ENCODE measurements around the gene GALNT5. TPM values are rescaled to one million over a fixed set of nuclear protein-coding genes. Genes with fewer than 3 reads are reported as not detected.
A peak's percentile ranks its signal among the peaks of the same experiment; 100 is the strongest.

The GALNT5 gene
- total and polyA plus RNA-seq, 7 donors = under 0.01 to 9.4 (median 2.4) TPM; not detected in 1

GRCh38 chr2:157296490-157296889 is 39.0 kb downstream of the GALNT5 start:
- WGBS, 2 donors = 63 to 71% methylated on average over 1 of the region's 1 CpG

GRCh38 chr2:157296958-157297357 is 39.5 kb downstream of the GALNT5 start:
- intact Hi-C loops (cut with DNase I) = no loop called here
- 87 to 92% methylated on average over 4 of the region's 4 CpGs for WGBS, 2 donors
- Histone ChIP-seq H3K27ac (no peak overlapping the region), H3K9me3 (no peaks in the 10 kb centered on the region), H3K4me1 (no peaks in the 10 kb centered on the region), H3K36me3 (no peaks in the 10 kb centered on the region), H3K4me3 (no peak overlapping the region), H3K27me3 (no peaks in the 10 kb centered on the region)
- DNase-seq = no peak
- TF ChIP-seq POLR2AphosphoS5 (IDR thresholded peaks at IDR 0.05) (no peak), CTCF (IDR thresholded peaks at IDR 0.05) (no peak), POLR2A (IDR thresholded peaks at IDR 0.05) (no peak), EP300 (IDR thresholded peaks at IDR 0.05) (no peak)

More at GRCh38 chr2:157296490-157296889, 39.0 kb downstream of the GALNT5 start:
- no peaks in the 10 kb centered on the region for H3K36me3 ChIP-seq
- no peaks in the 10 kb centered on the region for H3K4me1 ChIP-seq
- intact Hi-C loops (cut with DNase I) = no loop called here
- H3K4me3 ChIP-seq = no peak overlapping the region
- no peak for DNase-seq
- no peaks in the 10 kb centered on the region for H3K9me3 ChIP-seq
- no peak overlapping the region for H3K27ac ChIP-seq
- no peaks in the 10 kb centered on the region for H3K27me3 ChIP-seq
- TF ChIP-seq CTCF (IDR thresholded peaks at IDR 0.05) (no peak), EP300 (IDR thresholded peaks at IDR 0.05) (no peak), POLR2A (IDR thresholded peaks at IDR 0.05) (no peak), POLR2AphosphoS5 (IDR thresholded peaks at IDR 0.05) (no peak)

- Histone ChIP-seq H3K4me3 (no peak overlapping the region), H3K4me1 (no peaks in the 10 kb centered on the region)
- intact Hi-C loops (cut with DNase I) = no loop called here
Observed at GRCh38 chr2:157301307-157301706, 43.8 kb downstream of the GALNT5 start.

GRCh38 chr2:157302492-157303099 is 45.1 kb downstream of the GALNT5 start:
- DNase-seq = no peak
- no peaks in the 10 kb centered on the region for H3K36me3 ChIP-seq
- no peaks in the 10 kb centered on the region for H3K9me3 ChIP-seq
- H3K4me1 ChIP-seq = no peaks in the 10 kb centered on the region
- TF ChIP-seq CTCF (IDR thresholded peaks at IDR 0.05) (peak; percentile 12 to 72 (median 41)), POLR2AphosphoS5 (IDR thresholded peaks at IDR 0.05) (no peak), EP300 (IDR thresholded peaks at IDR 0.05) (no peak), POLR2A (IDR thresholded peaks at IDR 0.05) (no peak)
- 33 to 36% methylated on average over 9 of the region's 9 CpGs for WGBS, 2 donors
- H3K27ac ChIP-seq = no peak overlapping the region
- intact Hi-C loops (cut with DNase I) = no loop called here
- no peak overlapping the region for H3K4me3 ChIP-seq
- peaks cover 0 to 4% (median 0%) of the 10 kb centered on the region in 3 donors for H3K27me3 ChIP-seq

More at GRCh38 chr2:157301307-157301706, 43.8 kb downstream of the GALNT5 start:
- H3K9me3 ChIP-seq = no peaks in the 10 kb centered on the region
- no peak overlapping the region for H3K27ac ChIP-seq
- no peaks in the 10 kb centered on the region for H3K36me3 ChIP-seq
- TF ChIP-seq POLR2A (IDR thresholded peaks at IDR 0.05) (no peak), POLR2AphosphoS5 (IDR thresholded peaks at IDR 0.05) (no peak), EP300 (IDR thresholded peaks at IDR 0.05) (no peak), CTCF (IDR thresholded peaks at IDR 0.05) (no peak)
- no peak for DNase-seq
- H3K27me3 ChIP-seq = peaks cover 0 to 4% (median 0%) of the 10 kb centered on the region in 3 donors
- 69 to 86% methylated on average over 2 of the region's 2 CpGs for WGBS, 2 donors

- intact Hi-C loops (cut with DNase I) = no loop called here
- WGBS, 2 donors = 48 to 49% methylated on average over 2 of the region's 2 CpGs
- Histone ChIP-seq H3K4me3 (no peak overlapping the region), H3K36me3 (no peaks in the 10 kb centered on the region), H3K4me1 (no peaks in the 10 kb centered on the region), H3K27me3 (peaks cover 0 to 4% (median 0%) of the 10 kb centered on the region in 3 donors), H3K9me3 (no peaks in the 10 kb centered on the region), H3K27ac (no peak overlapping the region)
- TF ChIP-seq POLR2A (IDR thresholded peaks at IDR 0.05) (no peak), POLR2AphosphoS5 (IDR thresholded peaks at IDR 0.05) (no peak), CTCF (IDR thresholded peaks at IDR 0.05) (no peak), EP300 (IDR thresholded peaks at IDR 0.05) (no peak)
- DNase-seq = no peak
Observed at GRCh38 chr2:157303612-157304011, 46.1 kb downstream of the GALNT5 start.

Measured in sigmoid colon (tissue), 7 donors.